GM12872 (cell line): ENCODE measurements around the gene ADAMTS2.

Experiments
- CTCF ChIP-seq: IDR thresholded peaks from 3 replicates; pipeline ENCODE4 v1.5.1; 2011; ENCODE audit warnings: low read depth, mild to moderate bottlenecking, low read length, moderate library complexity; ENCODE audit not compliant: insufficient read depth

ADAMTS2 gene

GRCh38 chr5:179355976-179356974 lies 11.0 kb upstream of the ADAMTS2 start:
- no peak for TF ChIP-seq CTCF

- TF ChIP-seq CTCF: no peak
These were observed 9.1 kb upstream of the ADAMTS2 start for GRCh38 chr5:179354305-179354882.

GRCh38 chr5:179348843-179349242 lies 3.6 kb upstream of the ADAMTS2 start:
- TF ChIP-seq CTCF: no peak

GRCh38 chr5:179348011-179348530 lies 2.8 kb upstream of the ADAMTS2 start:
- no peak for TF ChIP-seq CTCF

GRCh38 chr5:179347581-179347980 lies 2.3 kb upstream of the ADAMTS2 start:
- no peak for TF ChIP-seq CTCF

GRCh38 chr5:179346875-179347274 lies 1.6 kb upstream of the ADAMTS2 start:
- TF ChIP-seq CTCF: no peak

- no peak for TF ChIP-seq CTCF
These were observed 1.1 kb upstream of the ADAMTS2 start for GRCh38 chr5:179346401-179346800.
